NOMO-1 treated with dmso at 0.1 percent for 144 hours (cell line): ENCODE measurements around the gene PITPNM1.

Experiments used
- DNase-seq: peaks from one replicate; lab custom pipeline; 2025; ENCODE audit not compliant: unreplicated experiment; lab: John Stamatoyannopoulos, UW

PITPNM1 gene

GRCh38 chr11:67445515-67445914, 59.6 kb downstream of the PITPNM1 start:
- no peak for DNase-seq

- DNase-seq: no peak
These were observed 62.4 kb downstream of the PITPNM1 start for GRCh38 chr11:67442504-67443404.
